Neutrophil (primary cell): ENCODE results near the gene SYNPR.

ENCODE experiments used
- H3K27ac ChIP-seq: fragments of 200-600 bp; sonication (generic); 2 replicates; pipeline ENCODE4 v1.5.1; 2016; ENCODE audit warnings: mild to moderate bottlenecking, moderate library complexity
- H3K27me3 ChIP-seq: fragments of 200-600 bp; sonication (generic); 2 replicates; pipeline ENCODE4 v1.6.0; 2016; ENCODE audit warnings: mild to moderate bottlenecking
- H3K36me3 ChIP-seq: fragments of 200-600 bp; sonication (generic); 2 replicates; pipeline ENCODE4 v1.5.1; 2017
- H3K4me1 ChIP-seq, 2 experiments: fragments of 200-600 bp in 1 of 2; sonication (generic) in 1 of 2; 1 replicate in 1 of 2; 2 replicates in 1 of 2; pipeline versions ENCODE4 v1.5.1 to v1.6.1; 2013 to 2016; ENCODE audit warnings: low read depth in 1 of 2, low read length in 1 of 2, mild to moderate bottlenecking in 1 of 2, moderate library complexity in 1 of 2; ENCODE audit not compliant: control insufficient read depth in 1 of 2, insufficient read depth in 1 of 2
- H3K4me3 ChIP-seq, 2 experiments: fragments of 200-600 bp in 1 of 2; sonication (generic) in 1 of 2; 1 replicate in 1 of 2; 2 replicates in 1 of 2; pipeline ENCODE4 v1.5.1; 2013 to 2016; ENCODE audit warnings: low read depth in 1 of 2, low read length in 1 of 2, mild to moderate bottlenecking in 1 of 2, moderate library complexity in 1 of 2
- H3K9me3 ChIP-seq: fragments of 200-600 bp; sonication (generic); 2 replicates; pipeline ENCODE4 v1.5.1; 2016
- CTCF ChIP-seq: fragments of 200-600 bp; sonication (generic); IDR thresholded peaks from 2 replicates; pipeline ENCODE4 v1.5.1; 2016; ENCODE audit warnings: antibody characterized with exemption

Gene SYNPR

GRCh38 chr3:63494646-63495045, 216.5 kb downstream of the SYNPR start:
- no peak for TF ChIP-seq CTCF
- no peak overlapping the region for H3K27ac ChIP-seq
- no peaks in the 10 kb centered on the region for H3K4me1 ChIP-seq
- H3K27me3 ChIP-seq = no peaks in the 10 kb centered on the region
- no peaks in the 10 kb centered on the region for H3K9me3 ChIP-seq
- no peak overlapping the region for H3K4me3 ChIP-seq
- no peaks in the 10 kb centered on the region for H3K36me3 ChIP-seq

GRCh38 chr3:63497641-63498040, 219.5 kb downstream of the SYNPR start:
- Histone ChIP-seq H3K4me3 (no peak overlapping the region), H3K9me3 (no peaks in the 10 kb centered on the region), H3K27ac (no peak overlapping the region), H3K36me3 (no peaks in the 10 kb centered on the region), H3K4me1 (no peaks in the 10 kb centered on the region), H3K27me3 (no peaks in the 10 kb centered on the region)
- no peak for TF ChIP-seq CTCF

GRCh38 chr3:63500196-63500595, 222.1 kb downstream of the SYNPR start:
- H3K36me3 ChIP-seq = no peaks in the 10 kb centered on the region
- no peaks in the 10 kb centered on the region for H3K4me1 ChIP-seq
- TF ChIP-seq CTCF = no peak
- H3K4me3 ChIP-seq = no peak overlapping the region
- H3K27ac ChIP-seq = no peak overlapping the region
- no peaks in the 10 kb centered on the region for H3K9me3 ChIP-seq
- no peaks in the 10 kb centered on the region for H3K27me3 ChIP-seq

- Histone ChIP-seq H3K36me3 (no peaks in the 10 kb centered on the region), H3K27ac (no peak overlapping the region), H3K4me3 (no peak overlapping the region), H3K27me3 (no peaks in the 10 kb centered on the region), H3K9me3 (no peaks in the 10 kb centered on the region), H3K4me1 (no peaks in the 10 kb centered on the region)
- TF ChIP-seq CTCF = no peak
Observed at GRCh38 chr3:63508305-63508704, 230.2 kb downstream of the SYNPR start.

- H3K4me3 ChIP-seq = no peak overlapping the region
- no peak overlapping the region for H3K27ac ChIP-seq
- no peaks in the 10 kb centered on the region for H3K4me1 ChIP-seq
- no peaks in the 10 kb centered on the region for H3K27me3 ChIP-seq
- no peaks in the 10 kb centered on the region for H3K36me3 ChIP-seq
- TF ChIP-seq CTCF = no peak
- no peaks in the 10 kb centered on the region for H3K9me3 ChIP-seq
Observed at GRCh38 chr3:63508771-63509170, 230.7 kb downstream of the SYNPR start.

GRCh38 chr3:63513791-63514190, 235.7 kb downstream of the SYNPR start:
- TF ChIP-seq CTCF = no peak
- no peaks in the 10 kb centered on the region for H3K4me1 ChIP-seq
- H3K4me3 ChIP-seq = no peak overlapping the region
- H3K27ac ChIP-seq = no peak overlapping the region
- H3K9me3 ChIP-seq = no peaks in the 10 kb centered on the region
- no peaks in the 10 kb centered on the region for H3K36me3 ChIP-seq
- H3K27me3 ChIP-seq = no peaks in the 10 kb centered on the region
